HG03521 (cell line): ENCODE data around the gene RMC1.

Experiments used
- ATAC-seq: cut with Tn5 transposase; IDR thresholded peaks from one replicate; pipeline ENCODE4 v1.9.1; 2021; ENCODE audit warnings: mild to moderate bottlenecking, moderate library complexity; ENCODE audit not compliant: unreplicated experiment

The RMC1 gene

GRCh38 chr18:23529604-23530003 is 26.3 kb downstream of the RMC1 start:
- ATAC-seq, result no peak

- no peak for ATAC-seq
Measured at GRCh38 chr18:23530195-23530594, 26.9 kb downstream of the RMC1 start.

GRCh38 chr18:23531912-23532311 is 28.6 kb downstream of the RMC1 start:
- ATAC-seq, result no peak

- no peak for ATAC-seq
Measured at GRCh38 chr18:23532848-23533247, 29.5 kb downstream of the RMC1 start.

GRCh38 chr18:23534276-23534675 is 31.0 kb downstream of the RMC1 start:
- ATAC-seq, result no peak

GRCh38 chr18:23536204-23536603 is 32.9 kb downstream of the RMC1 start:
- no peak for ATAC-seq

- no peak for ATAC-seq
Measured at GRCh38 chr18:23537274-23537673, 34.0 kb downstream of the RMC1 start.

- no peak for ATAC-seq
Measured at GRCh38 chr18:23538001-23538400, 34.7 kb downstream of the RMC1 start.

GRCh38 chr18:23538870-23539269 is 35.6 kb downstream of the RMC1 start:
- ATAC-seq, result no peak

- no peak for ATAC-seq
Measured at GRCh38 chr18:23539296-23539695, 36.0 kb downstream of the RMC1 start.

GRCh38 chr18:23539911-23540525 is 36.7 kb downstream of the RMC1 start:
- no peak for ATAC-seq

- peak; percentile 49 for ATAC-seq
Measured at GRCh38 chr18:23540867-23541266, 37.6 kb downstream of the RMC1 start.

- no peak for ATAC-seq
Measured at GRCh38 chr18:23541349-23542093, 38.2 kb downstream of the RMC1 start.

GRCh38 chr18:23542461-23542860 is 39.1 kb downstream of the RMC1 start:
- no peak for ATAC-seq

GRCh38 chr18:23545247-23545789 is 42.0 kb downstream of the RMC1 start:
- no peak for ATAC-seq

- no peak for ATAC-seq
Measured at GRCh38 chr18:23547306-23547705, 44.0 kb downstream of the RMC1 start.

- no peak for ATAC-seq
Measured at GRCh38 chr18:23547846-23548245, 44.5 kb downstream of the RMC1 start.

- ATAC-seq, result no peak
Measured at GRCh38 chr18:23548275-23548674, 45.0 kb downstream of the RMC1 start.

- no peak for ATAC-seq
Measured at GRCh38 chr18:23548719-23549118, 45.4 kb downstream of the RMC1 start.

GRCh38 chr18:23550898-23551297 is 47.6 kb downstream of the RMC1 start:
- no peak for ATAC-seq

- no peak for ATAC-seq
Measured at GRCh38 chr18:23551978-23552377, 48.7 kb downstream of the RMC1 start.

- no peak for ATAC-seq
Measured at GRCh38 chr18:23552505-23552904, 49.2 kb downstream of the RMC1 start.
